Heart right ventricle (tissue), 16 donors: ENCODE data around the gene TTC39B. TPM values are rescaled to one million over a fixed set of nuclear protein-coding genes. Genes with fewer than 3 reads are reported as not detected.
"Not testable (repeated sequence)": the region's sequence is repeated elsewhere in the genome, so short reads cannot be mapped to it uniquely, and the experiment has no call there.

Experiments used
- ATAC-seq, 8 donors: fragments of 200-7000 bp; cut with Tn5 transposase; one replicate each; pipeline ENCODE4 v1.9.1; 2020; ENCODE audit warnings: mild to moderate bottlenecking in 8 of 8, moderate library complexity in 8 of 8, moderate number of reproducible peaks in 1 of 8
- DNase-seq, 2 donors: peaks; one replicate each; pipeline ENCODE4 v3.0.0-alpha.2; 2020
- H3K27ac ChIP-seq, 10 donors: fragments of 200-600 bp; sonication (generic) in 2 of 10; one replicate each; pipeline versions ENCODE4 v1.5.0 to v1.8.0; 2020 to 2022; ENCODE audit warnings: mild to moderate bottlenecking in 3 of 10
- H3K27me3 ChIP-seq, 7 donors: fragments of 200-600 bp; one replicate each; pipeline ENCODE4 v1.8.0; 2021 to 2022; ENCODE audit warnings: mild to moderate bottlenecking in 2 of 7
- H3K36me3 ChIP-seq, 9 donors: fragments of 200-600 bp; sonication (generic) in 1 of 9; one replicate each; pipeline versions ENCODE4 v1.5.0 to v1.8.0; 2020 to 2022; ENCODE audit warnings: mild to moderate bottlenecking in 2 of 9
- H3K4me1 ChIP-seq, 9 donors: fragments of 200-600 bp; sonication (generic) in 1 of 9; one replicate each; pipeline versions ENCODE4 v1.5.0 to v1.8.0; 2020 to 2022; ENCODE audit warnings: mild to moderate bottlenecking in 4 of 9
- H3K4me3 ChIP-seq, 10 donors: fragments of 200-600 bp; sonication (generic) in 2 of 10; one replicate each; pipeline versions ENCODE4 v1.5.0 to v1.8.0; 2020 to 2022; ENCODE audit warnings: mild to moderate bottlenecking in 7 of 10, moderate library complexity in 2 of 10
- H3K9me3 ChIP-seq, 11 donors: fragments of 200-600 bp in 10 of 11; sonication (generic) in 2 of 11; one replicate each; pipeline versions ENCODE4 v1.5.0 to v1.8.0; 2013 to 2022; ENCODE audit warnings: mild to moderate bottlenecking in 2 of 11, control low read depth in 1 of 11, moderate library complexity in 1 of 11
- CTCF ChIP-seq, 9 donors: fragments of 200-600 bp; sonication (generic) in 2 of 9; IDR thresholded peaks; one replicate each; pipeline versions ENCODE4 v1.5.0 to v1.8.0; 2021 to 2022; ENCODE audit warnings: antibody characterized with exemption in 9 of 9, mild to moderate bottlenecking in 5 of 9, moderate library complexity in 1 of 9
- WGBS, 2 donors: extraction: QIAGEN DNeasy Blood & Tissue Kit; methylation state at CpG; one replicate each; pipeline ENCODE4 v1.1.7; 2013; ENCODE audit warnings: inconsistent platforms in 1 of 2; 5-methylcytosine and 5-hydroxymethylcytosine counted together
- intact Hi-C, 10 donors: fragments of 100-400 bp; cut with DNase I; formaldehyde crosslinking; loops; one replicate each; pipeline versions ENCODE4 v1.11.1 to v1.14.2; 2022
- polyA plus RNA-seq, 2 donors: library from polyadenylated mRNA; stranded (reverse); fragments of 200-250 nt; gene quantifications; one replicate each; pipeline ENCODE4 v1.2.3, GENCODE V29; 2013
- total RNA-seq, 10 donors: library from RNA; stranded (reverse); fragmentation: NEBNext Ultra II Directional in 3 of 10; extraction: Animal tissue kit (Norgen Biotek cat#: 25700) in 3 of 10; gene quantifications; one replicate each; pipeline versions ENCODE4 v1.2.1 to v1.2.4, GENCODE V29; 2021 to 2023
- donor health status: Arrhythmogenic right ventricular cardiomyopathy.
- donor health status: ischemic (EF 13 %, LVEDD 7.1; RV severe dilation, severe dysfunction).
- donor health status: healthy with polysubstance abuse.
- donor health status: DM: no; HTN: yes; CAD: no.
- donor health status: DM: no; HTN: no; CAD: no.
- donor health status: ischemic (EF 25% LVEDD 6.9; RV normal size, moderate dysfunction).
- donor health status: ischemic (EF 25% LVEDD 5.7; RV mildly dilated, moderate dysfunction).
- donor health status: healthy.
- donor health status: DM: yes; HTN: yes; CAD: no.
- donor health status: Ischemic cardiomyopathy.
- donor health status: ischemic (EF 35%, LVEDD 5.7; RV mildly dilated, moderate dysfunction).
- donor health status: nonischemic (EF 11% LVEDD 7.7; RV severe dilation, severe dysfunction).
- donor health status: DM: yes; HTN: yes; CAD: no.
- donor health status: PGD.
- donor health status: ischemic (EF 29% LVEDD 5.4; RV normal size, mild dysfunction).
- donor health status: nonischemic (EF 23%, LVEDD 6.1; RV moderate dilation, normal function).

TTC39B gene
- total and polyA plus RNA-seq, 12 donors = 0.52 to 4.3 (median 1.5) TPM

DNA sequence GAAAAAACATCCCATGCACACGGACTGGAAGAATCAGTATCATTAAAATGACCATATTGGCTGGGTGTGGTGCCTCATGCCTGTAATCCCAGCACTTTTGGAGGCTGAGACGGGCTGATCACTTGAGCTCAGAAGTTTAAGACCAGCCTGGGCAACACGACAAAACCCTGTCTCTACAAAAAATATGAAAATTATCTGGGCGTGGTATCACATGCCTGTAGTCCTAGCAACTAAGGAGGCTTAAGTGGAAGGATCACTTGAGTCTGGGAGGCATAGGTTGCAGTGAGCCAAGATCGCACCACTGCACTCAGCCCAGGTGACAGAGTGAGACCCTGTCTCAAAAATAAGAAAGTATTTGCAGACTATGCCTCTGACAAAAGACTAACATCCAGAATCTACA is 68.4 kb downstream of the TTC39B start:
- no peak for ATAC-seq
- Histone ChIP-seq H3K36me3 (no peaks in the 10 kb centered on the region), H3K4me3 (no peak overlapping the region), H3K27ac (no peak overlapping the region), H3K4me1 (peaks cover 0 to 20% (median 4%) of the 10 kb centered on the region in 9 donors), H3K9me3 (peaks cover 0 to 44% (median 10%) of the 10 kb centered on the region in 11 donors), H3K27me3 (no peaks in the 10 kb centered on the region)
- DNase-seq = no peak
- WGBS, 2 donors = 94 to 98% methylated on average over 5 of the region's 5 CpGs
- intact Hi-C loops = no loop called here
- no peak for TF ChIP-seq CTCF (IDR thresholded peaks at IDR 0.05)

DNA sequence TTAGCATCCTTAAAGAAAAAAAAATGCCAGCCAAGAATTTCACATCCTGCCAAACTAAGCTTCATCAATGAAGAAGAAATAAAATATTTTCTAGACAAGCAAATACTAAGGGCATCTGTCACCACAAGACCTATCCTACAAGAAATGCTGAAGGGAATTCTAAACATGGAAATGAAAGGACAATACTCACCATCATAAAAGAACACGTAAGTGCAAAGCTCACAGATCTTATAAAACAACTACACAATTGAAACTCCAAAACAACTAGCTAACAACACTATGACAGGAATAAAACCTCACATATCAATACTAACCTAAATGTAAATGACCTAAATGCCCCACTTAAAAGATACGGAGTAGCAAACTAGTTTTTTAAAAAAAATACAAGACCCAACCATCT is 71.4 kb downstream of the TTC39B start:
- Histone ChIP-seq H3K4me1 (peaks cover 0 to 13% (median 0%) of the 10 kb centered on the region in 9 donors), H3K36me3 (no peaks in the 10 kb centered on the region), H3K9me3 (peaks cover 0 to 44% (median 10%) of the 10 kb centered on the region in 11 donors), H3K4me3 (no peak overlapping the region), H3K27ac (no peak overlapping the region), H3K27me3 (no peaks in the 10 kb centered on the region)
- no peak for ATAC-seq
- TF ChIP-seq CTCF (IDR thresholded peaks at IDR 0.05) = no peak
- WGBS, 2 donors = 75 to 96% methylated on average over 2 of the region's 2 CpGs
- intact Hi-C loops = no loop called here
- DNase-seq = no peak

GRCh38 chr9:15233941-15234490 is 73.0 kb downstream of the TTC39B start:
- H3K27ac ChIP-seq, DNase-seq, intact Hi-C loops, H3K4me3 ChIP-seq, ATAC-seq, H3K27me3 ChIP-seq, H3K4me1 ChIP-seq, H3K36me3 ChIP-seq: not testable (repeated sequence)
- 97 to 98% methylated on average over 21 to 34 of the region's 41 CpGs for WGBS, 2 donors
- H3K9me3 ChIP-seq = peaks cover 0 to 42% (median 10%) of the 10 kb centered on the region in 11 donors

DNA sequence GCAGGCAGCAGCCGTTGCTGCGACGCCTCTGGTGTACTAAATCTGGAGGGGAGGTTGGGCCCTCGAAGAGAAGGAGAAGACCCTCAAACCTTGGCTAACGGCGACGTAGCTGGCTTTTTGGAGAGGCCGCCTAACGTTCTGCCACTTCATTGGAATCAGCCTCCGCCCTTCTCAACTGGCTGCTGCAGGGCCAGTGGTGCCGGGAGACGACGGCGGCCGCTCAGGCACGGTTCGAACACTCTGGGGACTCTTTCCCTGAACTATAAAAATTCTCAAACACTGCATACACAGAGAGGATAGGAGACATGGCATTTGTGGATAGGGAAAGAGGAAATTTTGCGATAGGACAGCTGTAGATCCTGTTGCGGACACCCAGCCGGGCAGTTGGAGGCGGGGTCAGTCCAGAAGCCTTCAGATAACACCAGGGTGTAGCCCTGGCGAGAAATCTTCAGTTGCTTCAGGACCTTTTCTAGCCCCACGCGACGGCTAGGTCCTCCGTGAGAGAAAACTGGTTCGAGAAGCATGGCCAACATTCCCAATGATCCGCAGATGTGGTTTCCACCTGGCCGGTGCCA is 74.2 kb downstream of the TTC39B start:
- H3K36me3 ChIP-seq, DNase-seq, intact Hi-C loops, H3K27ac ChIP-seq, H3K27me3 ChIP-seq, ATAC-seq, H3K4me3 ChIP-seq, H3K4me1 ChIP-seq: not testable (repeated sequence)
- peaks cover 0 to 30% (median 3%) of the 10 kb centered on the region in 11 donors for H3K9me3 ChIP-seq
- 95 to 96% methylated on average over 29 of the region's 29 CpGs for WGBS, 2 donors

DNA sequence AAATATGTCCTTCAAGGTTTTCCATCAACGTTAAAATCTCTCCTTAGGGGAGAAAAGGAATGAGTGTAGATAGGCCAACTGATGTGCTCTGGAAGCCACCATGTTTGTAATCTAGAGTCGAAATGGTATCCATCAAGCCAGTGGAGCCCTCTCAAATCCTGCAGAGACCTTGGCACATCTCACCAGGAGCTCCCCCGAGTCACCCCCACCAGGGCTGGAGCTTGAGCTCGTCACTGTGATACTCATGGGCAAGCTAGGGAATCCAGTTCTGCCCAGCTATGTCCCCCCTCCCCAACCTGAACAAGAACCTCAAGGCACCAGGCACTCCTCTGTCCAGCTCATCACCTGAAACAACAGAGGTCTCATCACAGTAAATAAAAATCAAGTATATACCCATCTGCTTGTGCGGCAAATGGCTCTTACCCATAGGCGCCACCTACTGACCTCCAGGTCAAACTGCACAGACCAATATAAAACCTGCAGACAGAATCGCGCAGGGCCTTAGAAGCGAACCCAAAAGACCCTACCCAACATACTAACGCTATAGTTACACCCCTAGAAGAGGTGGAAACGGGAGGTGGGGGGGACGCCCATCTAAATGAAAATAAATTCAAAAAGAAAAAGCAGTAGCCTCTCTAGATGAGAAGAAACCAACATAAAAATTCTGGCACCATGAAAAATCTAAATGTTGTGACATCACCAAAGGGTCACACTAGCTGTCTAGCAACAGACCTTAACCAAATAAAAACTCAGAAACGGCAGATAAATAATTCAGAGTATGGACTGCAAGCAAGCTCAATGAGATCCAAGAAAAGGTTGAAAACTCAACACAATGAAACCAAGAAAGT is 75.0 kb downstream of the TTC39B start:
- no peak overlapping the region for H3K4me3 ChIP-seq
- intact Hi-C loops = no loop called here
- H3K27ac ChIP-seq = no peak overlapping the region
- H3K27me3 ChIP-seq = no peaks in the 10 kb centered on the region
- peak in 7 of 9 donors; percentile 31 to 57 (median 41) for TF ChIP-seq CTCF (IDR thresholded peaks at IDR 0.05)
- DNase-seq (no peak), ATAC-seq (no peak)
- no peaks in the 10 kb centered on the region for H3K36me3 ChIP-seq
- 57 to 64% methylated on average over 13 of the region's 13 CpGs for WGBS, 2 donors
- no peaks in the 10 kb centered on the region for H3K4me1 ChIP-seq
- H3K9me3 ChIP-seq = peaks cover 0 to 22% (median 0%) of the 10 kb centered on the region in 11 donors
